22Rv1 (cell line): ENCODE data around the gene EIF5A.

Source experiments
- H3K27ac ChIP-seq: fragments of 450-650 bp; 2 replicates; pipeline ENCODE4 v1.5.1; 2017
- CTCF ChIP-seq: fragments of 450-650 bp; IDR thresholded peaks from 2 replicates; pipeline ENCODE4 v1.5.1; 2017; ENCODE audit warnings: mild to moderate bottlenecking
- ZFX ChIP-seq: fragments of 450-650 bp; IDR thresholded peaks from 2 replicates; pipeline ENCODE4 v1.6.1; 2017; ENCODE audit warnings: antibody characterized with exemption, borderline replicate concordance

The EIF5A gene

DNA sequence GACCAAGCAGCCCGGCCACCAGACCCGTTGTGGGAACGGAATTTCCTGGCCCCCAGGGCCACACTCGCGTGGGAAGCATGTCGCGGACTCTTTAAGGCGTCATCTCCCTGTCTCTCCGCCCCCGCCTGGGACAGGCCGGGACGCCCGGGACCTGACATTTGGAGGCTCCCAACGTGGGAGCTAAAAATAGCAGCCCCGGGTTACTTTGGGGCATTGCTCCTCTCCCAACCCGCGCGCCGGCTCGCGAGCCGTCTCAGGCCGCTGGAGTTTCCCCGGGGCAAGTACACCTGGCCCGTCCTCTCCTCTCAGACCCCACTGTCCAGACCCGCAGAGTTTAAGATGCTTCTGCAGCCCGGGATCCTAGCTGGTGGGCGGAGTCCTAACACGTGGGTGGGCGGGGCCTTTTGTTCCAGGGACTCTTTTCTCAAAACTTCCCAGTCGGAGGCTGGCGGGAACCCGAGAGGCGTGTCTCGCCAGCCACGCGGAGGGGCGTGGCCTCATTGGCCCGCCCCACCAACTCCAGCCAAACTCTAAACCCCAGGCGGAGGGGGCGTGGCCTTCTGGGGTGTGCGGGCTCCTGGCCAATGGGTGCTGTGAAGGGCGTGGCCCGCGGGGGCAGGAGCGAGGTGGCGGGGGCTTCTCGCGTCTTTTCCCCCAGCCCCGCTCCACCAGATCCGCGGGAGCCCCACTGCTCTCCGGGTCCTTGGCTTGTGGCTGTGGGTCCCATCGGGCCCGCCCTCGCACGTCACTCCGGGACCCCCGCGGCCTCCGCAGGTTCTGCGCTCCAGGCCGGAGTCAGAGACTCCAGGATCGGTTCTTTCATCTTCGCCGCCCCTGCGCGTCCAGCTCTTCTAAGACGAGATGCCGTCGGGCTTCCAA is 26.1 kb upstream of the EIF5A start, which contains the start of gene SLC2A4:
TSS of gene SLC2A4 (plus strand) at position 645 of the 879 bp plus-strand sequence. CDS start at position 862, 217 bp downstream.
- peak within 1 kb of the TSS; percentile 69 for H3K27ac ChIP-seq
- TF ChIP-seq ZFX (no peak), CTCF (no peak)

GRCh38 chr17:7281953-7282751 is 25.3 kb upstream of the EIF5A start:
- H3K27ac ChIP-seq: no peak overlapping the region
- TF ChIP-seq ZFX: no peak
- no peak for TF ChIP-seq CTCF

DNA sequence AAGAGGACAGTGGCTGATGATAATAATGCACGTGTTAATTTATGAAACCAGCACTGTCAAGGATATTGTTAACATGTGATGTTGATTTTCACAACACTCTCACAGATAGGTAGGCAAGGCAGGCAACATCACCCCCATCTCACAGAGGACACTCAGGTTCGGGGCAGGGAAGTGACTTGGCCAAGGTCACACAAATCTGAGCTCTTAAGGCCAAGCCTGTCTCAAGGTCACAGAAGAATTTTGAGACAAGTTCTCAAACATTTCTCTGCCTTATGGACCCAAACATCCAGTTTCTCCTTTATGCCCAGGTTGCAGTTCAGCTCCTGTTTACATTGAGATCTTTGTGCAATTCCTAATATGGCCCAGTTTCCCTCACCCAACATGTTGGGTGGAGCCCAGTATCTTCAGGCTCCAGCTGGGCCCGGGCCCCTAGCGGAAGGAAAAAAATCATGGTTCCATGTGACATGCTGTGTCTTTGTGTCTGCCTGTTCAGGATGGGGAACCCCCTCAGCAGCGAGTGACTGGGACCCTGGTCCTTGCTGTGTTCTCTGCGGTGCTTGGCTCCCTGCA is 24.6 kb upstream of the EIF5A start:
- H3K27ac ChIP-seq: no peak overlapping the region
- no peak for TF ChIP-seq ZFX
- no peak for TF ChIP-seq CTCF

- TF ChIP-seq ZFX (no peak), CTCF (no peak)
- no peak overlapping the region for H3K27ac ChIP-seq
Observed at GRCh38 chr17:7283471-7284216, 23.8 kb upstream of the EIF5A start.

DNA sequence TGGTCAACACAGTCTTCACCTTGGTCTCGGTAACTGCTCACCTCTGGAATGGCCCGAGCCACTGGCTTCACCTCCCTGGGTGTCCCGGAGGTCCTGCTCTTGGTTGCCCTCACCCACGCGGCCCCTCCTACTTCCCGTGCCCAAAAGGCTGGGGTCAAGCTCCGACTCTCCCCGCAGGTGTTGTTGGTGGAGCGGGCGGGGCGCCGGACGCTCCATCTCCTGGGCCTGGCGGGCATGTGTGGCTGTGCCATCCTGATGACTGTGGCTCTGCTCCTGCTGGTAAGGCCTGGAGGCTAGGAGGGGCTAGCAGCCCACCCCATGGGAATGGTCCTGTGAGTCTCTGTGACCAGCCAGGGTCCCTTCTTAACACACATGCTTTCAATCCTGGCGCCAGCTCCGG is 22.5 kb upstream of the EIF5A start:
- no peak overlapping the region for H3K27ac ChIP-seq
- TF ChIP-seq CTCF: no peak
- TF ChIP-seq ZFX: no peak

- H3K27ac ChIP-seq: no peak overlapping the region
- no peak for TF ChIP-seq CTCF
- TF ChIP-seq ZFX: no peak
Observed at GRCh38 chr17:7285679-7286078, 21.7 kb upstream of the EIF5A start.
